GM12878 (cell line): ENCODE measurements around the gene OR6Q1.

ENCODE experiments used
- CHD4 ChIP-seq: fragments of 200-600 bp; sonication (generic); IDR thresholded peaks from 2 replicates; pipeline ENCODE4 v1.6.1; 2016; ENCODE audit warnings: mild to moderate bottlenecking
- EP300 ChIP-seq, 2 experiments: fragments of 150-350 bp in 1 of 2; IDR thresholded peaks; 2 replicates each; pipeline ENCODE4 v1.6.1; 2011 to 2012; ENCODE audit warnings: low read depth in 2 of 2, low read length in 2 of 2, borderline replicate concordance in 1 of 2, improper control_type of control experiment in 1 of 2, inconsistent platforms in 1 of 2; ENCODE audit not compliant: control insufficient read depth in 1 of 2
- FOXK2 ChIP-seq: fragments of 450-650 bp; IDR thresholded peaks from 2 replicates; pipeline ENCODE4 v1.6.1; 2017; ENCODE audit warnings: mild to moderate bottlenecking, moderate library complexity
- HSF1 ChIP-seq: fragments of 150-350 bp; IDR thresholded peaks from 2 replicates; pipeline ENCODE4 v1.6.1; 2014; ENCODE audit warnings: mild to moderate bottlenecking, low read depth, low read length
- POLR2A ChIP-seq: IDR thresholded peaks from 2 replicates; pipeline ENCODE4 v1.6.1; 2011; ENCODE audit warnings: low read depth, mild to moderate bottlenecking, low read length
- POLR2AphosphoS5 ChIP-seq: IDR thresholded peaks from 2 replicates; pipeline ENCODE4 v1.6.1; 2011; ENCODE audit warnings: mild to moderate bottlenecking, low read length, inconsistent platforms
- TF ChIP-seq, protein P1 (sequence below), 3 experiments: IDR thresholded peaks in 2 of 3; conservative IDR thresholded peaks in 1 of 3; 2 replicates each; pipeline ENCODE4 v1.5.1; 2011; ENCODE audit warnings: low read depth in 3 of 3, low read length in 3 of 3, mild to moderate bottlenecking in 3 of 3, control low read depth in 2 of 3, moderate library complexity in 2 of 3, inconsistent platforms in 1 of 3, mixed read lengths in 1 of 3; ENCODE audit not compliant: control insufficient read depth in 2 of 3, insufficient read depth in 1 of 3; ENCODE audit errors: extremely low read depth in 1 of 3
- TF ChIP-seq, protein P2 (sequence below): fragments of 450-650 bp; IDR thresholded peaks from 2 replicates; pipeline ENCODE4 v1.6.1; 2018; ENCODE audit warnings: borderline replicate concordance, mild to moderate bottlenecking; ENCODE audit not compliant: partially characterized antibody

DNA sequence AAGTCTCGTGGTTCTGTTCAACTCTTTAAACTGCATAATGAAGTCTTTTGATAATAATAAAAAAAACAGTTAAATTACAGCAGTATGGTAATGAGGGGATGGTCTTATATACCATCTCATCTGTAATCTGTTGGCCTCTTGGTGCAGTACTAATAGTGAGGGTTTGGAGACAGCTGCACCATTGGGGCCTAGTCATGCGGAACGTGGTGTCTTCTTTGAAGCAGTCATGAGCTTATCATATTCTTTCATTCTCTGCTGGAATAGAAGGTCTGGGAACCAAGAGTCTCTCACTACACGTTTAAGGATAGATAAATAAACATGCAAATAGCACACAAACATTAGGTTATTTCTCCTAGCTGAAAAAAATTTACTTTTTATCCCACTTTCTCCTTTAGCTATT is 48.0 kb upstream of the OR6Q1 start:
- TF ChIP-seq FOXK2 (no peak), POLR2A (no peak), EP300 (IDR thresholded peaks at IDR 0.05; ENCODE audit: borderline replicate concordance in 1 of 2, control insufficient read depth in 1 of 2, low read depth in 2 of 2, low read length in 2 of 2) (no peak), HSF1 (no peak), POLR2AphosphoS5 (no peak), CHD4 (no peak)
- TF ChIP-seq, protein P1, sequence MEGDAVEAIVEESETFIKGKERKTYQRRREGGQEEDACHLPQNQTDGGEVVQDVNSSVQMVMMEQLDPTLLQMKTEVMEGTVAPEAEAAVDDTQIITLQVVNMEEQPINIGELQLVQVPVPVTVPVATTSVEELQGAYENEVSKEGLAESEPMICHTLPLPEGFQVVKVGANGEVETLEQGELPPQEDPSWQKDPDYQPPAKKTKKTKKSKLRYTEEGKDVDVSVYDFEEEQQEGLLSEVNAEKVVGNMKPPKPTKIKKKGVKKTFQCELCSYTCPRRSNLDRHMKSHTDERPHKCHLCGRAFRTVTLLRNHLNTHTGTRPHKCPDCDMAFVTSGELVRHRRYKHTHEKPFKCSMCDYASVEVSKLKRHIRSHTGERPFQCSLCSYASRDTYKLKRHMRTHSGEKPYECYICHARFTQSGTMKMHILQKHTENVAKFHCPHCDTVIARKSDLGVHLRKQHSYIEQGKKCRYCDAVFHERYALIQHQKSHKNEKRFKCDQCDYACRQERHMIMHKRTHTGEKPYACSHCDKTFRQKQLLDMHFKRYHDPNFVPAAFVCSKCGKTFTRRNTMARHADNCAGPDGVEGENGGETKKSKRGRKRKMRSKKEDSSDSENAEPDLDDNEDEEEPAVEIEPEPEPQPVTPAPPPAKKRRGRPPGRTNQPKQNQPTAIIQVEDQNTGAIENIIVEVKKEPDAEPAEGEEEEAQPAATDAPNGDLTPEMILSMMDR (IDR thresholded peaks at IDR 0.05 in 2 of 3, conservative IDR thresholded peaks at IDR 0.05 in 1 of 3; ENCODE audit: control insufficient read depth in 2 of 3, extremely low read depth in 1 of 3, insufficient read depth in 1 of 3, low read depth in 3 of 3, low read length in 3 of 3) = no peak
- TF ChIP-seq, protein P2, sequence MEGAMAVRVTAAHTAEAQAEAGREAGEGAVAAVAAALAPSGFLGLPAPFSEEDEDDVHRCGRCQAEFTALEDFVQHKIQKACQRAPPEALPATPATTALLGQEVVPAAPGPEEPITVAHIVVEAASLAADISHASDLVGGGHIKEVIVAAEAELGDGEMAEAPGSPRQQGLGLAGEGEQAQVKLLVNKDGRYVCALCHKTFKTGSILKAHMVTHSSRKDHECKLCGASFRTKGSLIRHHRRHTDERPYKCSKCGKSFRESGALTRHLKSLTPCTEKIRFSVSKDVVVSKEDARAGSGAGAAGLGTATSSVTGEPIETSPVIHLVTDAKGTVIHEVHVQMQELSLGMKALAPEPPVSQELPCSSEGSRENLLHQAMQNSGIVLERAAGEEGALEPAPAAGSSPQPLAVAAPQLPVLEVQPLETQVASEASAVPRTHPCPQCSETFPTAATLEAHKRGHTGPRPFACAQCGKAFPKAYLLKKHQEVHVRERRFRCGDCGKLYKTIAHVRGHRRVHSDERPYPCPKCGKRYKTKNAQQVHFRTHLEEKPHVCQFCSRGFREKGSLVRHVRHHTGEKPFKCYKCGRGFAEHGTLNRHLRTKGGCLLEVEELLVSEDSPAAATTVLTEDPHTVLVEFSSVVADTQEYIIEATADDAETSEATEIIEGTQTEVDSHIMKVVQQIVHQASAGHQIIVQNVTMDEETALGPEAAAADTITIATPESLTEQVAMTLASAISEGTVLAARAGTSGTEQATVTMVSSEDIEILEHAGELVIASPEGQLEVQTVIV = no peak
